ENCODE measurements around the gene MKRN2.
"Not testable (repeated sequence)": the region's sequence is repeated elsewhere in the genome, so short reads cannot be mapped to it uniquely, and the experiment has no call there.

The MKRN2 gene
- 68.0 to 70.6 reads per million in 2 donors for total RNA-seq

- peak; percentile 76 for DNase-seq
These were observed at the start of gene MKRN2 for GRCh38 chr3:12556690-12557472. MKRN2 (plus strand) TSS chr3:12557087; CDS start chr3:12557151, 64 bp downstream.

GRCh38 chr3:12507591-12508281 lies 49.2 kb upstream of the MKRN2 start:
- no peak for DNase-seq

- no peak for DNase-seq
These were observed 48.6 kb upstream of the MKRN2 start for GRCh38 chr3:12508291-12508700.

- DNase-seq, result no peak
These were observed 47.4 kb upstream of the MKRN2 start for GRCh38 chr3:12509466-12509865.

GRCh38 chr3:12512534-12513118 lies 44.3 kb upstream of the MKRN2 start:
- no peak for DNase-seq

- no peak for DNase-seq
These were observed 43.0 kb upstream of the MKRN2 start for GRCh38 chr3:12513694-12514446.

- no peak for DNase-seq
These were observed 41.3 kb upstream of the MKRN2 start for GRCh38 chr3:12515631-12516030.

GRCh38 chr3:12516873-12517272 lies 40.0 kb upstream of the MKRN2 start:
- DNase-seq, result no peak

GRCh38 chr3:12518261-12519028 lies 38.4 kb upstream of the MKRN2 start:
- DNase-seq, result no peak

GRCh38 chr3:12521010-12521409 lies 35.9 kb upstream of the MKRN2 start:
- DNase-seq, result no peak

GRCh38 chr3:12522721-12523120 lies 34.2 kb upstream of the MKRN2 start:
- no peak for DNase-seq

- no peak for DNase-seq
These were observed 29.1 kb upstream of the MKRN2 start for GRCh38 chr3:12527757-12528143.

- no peak for DNase-seq
These were observed 24.7 kb upstream of the MKRN2 start for GRCh38 chr3:12532182-12532581.

- DNase-seq, result no peak
These were observed 20.5 kb upstream of the MKRN2 start for GRCh38 chr3:12536423-12536822.

GRCh38 chr3:12541625-12542024 lies 15.3 kb upstream of the MKRN2 start:
- no peak for DNase-seq

- DNase-seq, result not testable (repeated sequence)
These were observed 13.4 kb upstream of the MKRN2 start for GRCh38 chr3:12543497-12543896.

- DNase-seq, result no peak
These were observed 12.0 kb upstream of the MKRN2 start for GRCh38 chr3:12544652-12545472.

- no peak for DNase-seq
These were observed 11.5 kb upstream of the MKRN2 start, which contains the start of gene MKRN2OS for GRCh38 chr3:12545473-12545791. MKRN2OS (minus strand) TSS chr3:12545499; CDS start chr3:12545464, 35 bp downstream.

GRCh38 chr3:12549971-12550760 lies 6.7 kb upstream of the MKRN2 start:
- no peak for DNase-seq

GRCh38 chr3:12553921-12554391 lies 2.9 kb upstream of the MKRN2 start:
- DNase-seq, result no peak
